PC-9 (cell line): Measurements from ENCODE around the gene CHIA.

Experiments
- EZH2 ChIP-seq: fragments of 200-600 bp; sonication (generic); IDR thresholded peaks from 2 replicates; pipeline ENCODE4 v1.8.0; 2017; ENCODE audit warnings: antibody characterized with exemption, low read depth
- TF ChIP-seq, protein P1 (sequence below): fragments of 200-600 bp; sonication (generic); conservative IDR thresholded peaks from 2 replicates; pipeline ENCODE4 v1.6.1; 2017; ENCODE audit warnings: mixed run types, antibody characterized with exemption, mild to moderate bottlenecking, moderate library complexity

- TF ChIP-seq, protein P1, sequence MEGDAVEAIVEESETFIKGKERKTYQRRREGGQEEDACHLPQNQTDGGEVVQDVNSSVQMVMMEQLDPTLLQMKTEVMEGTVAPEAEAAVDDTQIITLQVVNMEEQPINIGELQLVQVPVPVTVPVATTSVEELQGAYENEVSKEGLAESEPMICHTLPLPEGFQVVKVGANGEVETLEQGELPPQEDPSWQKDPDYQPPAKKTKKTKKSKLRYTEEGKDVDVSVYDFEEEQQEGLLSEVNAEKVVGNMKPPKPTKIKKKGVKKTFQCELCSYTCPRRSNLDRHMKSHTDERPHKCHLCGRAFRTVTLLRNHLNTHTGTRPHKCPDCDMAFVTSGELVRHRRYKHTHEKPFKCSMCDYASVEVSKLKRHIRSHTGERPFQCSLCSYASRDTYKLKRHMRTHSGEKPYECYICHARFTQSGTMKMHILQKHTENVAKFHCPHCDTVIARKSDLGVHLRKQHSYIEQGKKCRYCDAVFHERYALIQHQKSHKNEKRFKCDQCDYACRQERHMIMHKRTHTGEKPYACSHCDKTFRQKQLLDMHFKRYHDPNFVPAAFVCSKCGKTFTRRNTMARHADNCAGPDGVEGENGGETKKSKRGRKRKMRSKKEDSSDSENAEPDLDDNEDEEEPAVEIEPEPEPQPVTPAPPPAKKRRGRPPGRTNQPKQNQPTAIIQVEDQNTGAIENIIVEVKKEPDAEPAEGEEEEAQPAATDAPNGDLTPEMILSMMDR = no peak
- TF ChIP-seq EZH2 = no peak
Observed at GRCh38 chr1:111285879-111286278, 4.8 kb upstream of the CHIA start.
